CD4-positive, CD25-positive, alpha-beta regulatory T cell (primary cell): ENCODE measurements around the gene STXBP1. TPM values are rescaled to one million over a fixed set of nuclear protein-coding genes. Genes with fewer than 3 reads are reported as not detected.
"Not testable (repeated sequence)": the region's sequence is repeated elsewhere in the genome, so short reads cannot be mapped to it uniquely, and the experiment has no call there.

Experiments
- ATAC-seq, 2 donors: fragments of 150-1000 bp; cut with Tn5 transposase; one replicate each; pipeline ENCODE4 v1.10.0; 2021; ENCODE audit warnings: low read depth in 2 of 2, moderate number of reproducible peaks in 2 of 2, moderate library complexity in 1 of 2
- DNase-seq, 3 donors: peaks; one replicate each; pipeline versions ENCODE4 v3.0.0 to v3.0.0-alpha.2; 2012 to 2022; ENCODE audit warnings: mixed read lengths in 1 of 3
- H3K27ac ChIP-seq: one replicate; pipeline ENCODE4 v1.7.0; 2013; ENCODE audit warnings: mild to moderate bottlenecking, low read length; ENCODE audit not compliant: insufficient read depth, poor library complexity, severe bottlenecking
- H3K27me3 ChIP-seq: one replicate; pipeline ENCODE4 v1.7.0; 2013; ENCODE audit warnings: low read length; ENCODE audit not compliant: control insufficient read depth, insufficient read depth
- H3K36me3 ChIP-seq: one replicate; pipeline ENCODE4 v1.7.0; 2013; ENCODE audit warnings: mild to moderate bottlenecking, low read length, moderate library complexity; ENCODE audit not compliant: control insufficient read depth, insufficient read depth
- H3K4me1 ChIP-seq: 2 replicates; pipeline ENCODE4 v1.7.0; 2013; ENCODE audit warnings: mild to moderate bottlenecking, low read length; ENCODE audit not compliant: insufficient read depth, control insufficient read depth, poor library complexity, severe bottlenecking
- H3K4me3 ChIP-seq: one replicate; pipeline ENCODE4 v1.7.0; 2013; ENCODE audit warnings: low read depth, mild to moderate bottlenecking, low read length, moderate library complexity
- H3K9me3 ChIP-seq, 2 experiments: 1 replicate in 1 of 2; 2 replicates in 1 of 2; pipeline ENCODE4 v1.7.0; 2013; ENCODE audit warnings: low read length in 2 of 2, mild to moderate bottlenecking in 1 of 2, moderate library complexity in 1 of 2; ENCODE audit not compliant: control insufficient read depth in 2 of 2
- H3K27ac Mint-ChIP-seq, 3 donors: one replicate each; pipeline ENCODE4 v1.8.0; 2020 to 2022; ENCODE audit warnings: mild to moderate bottlenecking in 3 of 3, mixed read lengths in 3 of 3, moderate library complexity in 2 of 3
- H3K27me3 Mint-ChIP-seq: one replicate; pipeline ENCODE4 v1.8.0; 2022; ENCODE audit warnings: mild to moderate bottlenecking, mixed read lengths
- H3K36me3 Mint-ChIP-seq: one replicate; pipeline ENCODE4 v1.8.0; 2020; ENCODE audit warnings: mixed read lengths
- H3K4me1 Mint-ChIP-seq, 4 donors: one replicate each; pipeline ENCODE4 v1.8.0; 2020 to 2022; ENCODE audit warnings: mixed read lengths in 4 of 4, mild to moderate bottlenecking in 1 of 4
- H3K4me3 Mint-ChIP-seq, 4 donors: one replicate each; pipeline ENCODE4 v1.8.0; 2020 to 2022; ENCODE audit warnings: mild to moderate bottlenecking in 4 of 4, mixed read lengths in 4 of 4, moderate library complexity in 3 of 4
- H3K9me3 Mint-ChIP-seq, 7 donors: one replicate each; pipeline ENCODE4 v1.8.0; 2020 to 2022; ENCODE audit warnings: mixed read lengths in 7 of 7, mild to moderate bottlenecking in 3 of 7, moderate library complexity in 2 of 7
- polyA plus RNA-seq, 4 donors: library from polyadenylated mRNA; unstranded; fragments of 300-500 nt; fragmentation: Illumina TruSeq; gene quantifications; one replicate each; pipeline ENCODE4 v1.2.3, GENCODE V29; 2021
- total RNA-seq: library from RNA; stranded (reverse); gene quantifications from one replicate; pipeline ENCODE4 v1.2.3, GENCODE V29; 2022

Gene STXBP1
- total and polyA plus RNA-seq, 5 donors from 2014 or later = 0.07 to 1.3 (median 0.26) TPM

GRCh38 chr9:127580366-127580765, 31.7 kb upstream of the STXBP1 start:
- no peaks in the 10 kb centered on the region for H3K36me3 ChIP-seq
- H3K4me3 ChIP-seq = no peak overlapping the region
- ATAC-seq = no peak
- DNase-seq = no peak
- H3K9me3 Mint-ChIP-seq = no peaks in the 10 kb centered on the region
- H3K27ac Mint-ChIP-seq = no peak overlapping the region
- H3K9me3 ChIP-seq = no peaks in the 10 kb centered on the region
- no peak overlapping the region for H3K4me3 Mint-ChIP-seq
- no peak overlapping the region for H3K27ac ChIP-seq
- peaks cover 13% of the 10 kb centered on the region for H3K4me1 ChIP-seq
- no peaks in the 10 kb centered on the region for H3K27me3 ChIP-seq
- H3K4me1 Mint-ChIP-seq = peaks cover 0 to 19% (median 10%) of the 10 kb centered on the region in 4 donors
- peaks cover 8% of the 10 kb centered on the region for H3K27me3 Mint-ChIP-seq
- H3K36me3 Mint-ChIP-seq = no peaks in the 10 kb centered on the region

GRCh38 chr9:127580879-127581475, 31.1 kb upstream of the STXBP1 start:
- Histone ChIP-seq H3K27ac (no peak overlapping the region), H3K36me3 (no peaks in the 10 kb centered on the region), H3K4me3 (no peak overlapping the region), H3K9me3 (no peaks in the 10 kb centered on the region), H3K27me3 (no peaks in the 10 kb centered on the region), H3K4me1 (peaks cover 13% of the 10 kb centered on the region)
- ATAC-seq = no peak
- H3K36me3 Mint-ChIP-seq = no peaks in the 10 kb centered on the region
- H3K9me3 Mint-ChIP-seq = no peaks in the 10 kb centered on the region
- no peak overlapping the region for H3K4me3 Mint-ChIP-seq
- H3K4me1 Mint-ChIP-seq = peaks cover 0 to 19% (median 10%) of the 10 kb centered on the region in 4 donors
- H3K27me3 Mint-ChIP-seq = peaks cover 8% of the 10 kb centered on the region
- H3K27ac Mint-ChIP-seq = no peak overlapping the region
- no peak for DNase-seq

GRCh38 chr9:127584474-127584805, 27.6 kb upstream of the STXBP1 start:
- H3K27me3 ChIP-seq, H3K4me1 ChIP-seq, H3K27ac ChIP-seq, DNase-seq, H3K9me3 ChIP-seq, H3K9me3 Mint-ChIP-seq, H3K4me3 Mint-ChIP-seq, H3K36me3 Mint-ChIP-seq, H3K4me1 Mint-ChIP-seq, ATAC-seq, H3K36me3 ChIP-seq, H3K27ac Mint-ChIP-seq, H3K4me3 ChIP-seq: not testable (repeated sequence)
- peaks cover 18% of the 10 kb centered on the region for H3K27me3 Mint-ChIP-seq

GRCh38 chr9:127585161-127585819, 26.8 kb upstream of the STXBP1 start:
- Mint-ChIP-seq H3K27me3 (peaks cover 27% of the 10 kb centered on the region), H3K36me3 (no peaks in the 10 kb centered on the region), H3K9me3 (peaks cover 0 to 2% (median 0%) of the 10 kb centered on the region in 7 donors), H3K4me1 (peaks cover 0 to 6% (median 3%) of the 10 kb centered on the region in 4 donors), H3K27ac (no peak overlapping the region), H3K4me3 (no peak overlapping the region)
- no peak for DNase-seq
- H3K27ac ChIP-seq = no peak overlapping the region
- no peaks in the 10 kb centered on the region for H3K4me1 ChIP-seq
- H3K4me3 ChIP-seq = no peak overlapping the region
- H3K36me3 ChIP-seq = no peaks in the 10 kb centered on the region
- no peak for ATAC-seq
- H3K9me3 ChIP-seq = no peaks in the 10 kb centered on the region
- peaks cover 8% of the 10 kb centered on the region for H3K27me3 ChIP-seq

- no peak overlapping the region for H3K4me3 Mint-ChIP-seq
- DNase-seq = no peak
Observed at GRCh38 chr9:127586096-127586495, 26.0 kb upstream of the STXBP1 start.

GRCh38 chr9:127586537-127586936, 25.5 kb upstream of the STXBP1 start:
- ATAC-seq (peak; percentile 52 to 64), DNase-seq (peak; percentile 43 to 69 (median 53))
- Mint-ChIP-seq H3K27ac (no peak overlapping the region), H3K27me3 (peaks cover 30% of the 10 kb centered on the region), H3K4me1 (peaks cover 0 to 4% (median 1%) of the 10 kb centered on the region in 4 donors), H3K9me3 (peaks cover 0 to 2% (median 0%) of the 10 kb centered on the region in 7 donors), H3K36me3 (no peaks in the 10 kb centered on the region), H3K4me3 (no peak overlapping the region)
- Histone ChIP-seq H3K4me3 (no peak overlapping the region), H3K36me3 (no peaks in the 10 kb centered on the region), H3K9me3 (no peaks in the 10 kb centered on the region), H3K27ac (no peak overlapping the region), H3K27me3 (peaks cover 8% of the 10 kb centered on the region), H3K4me1 (no peaks in the 10 kb centered on the region)

More at GRCh38 chr9:127586096-127586495, 26.0 kb upstream of the STXBP1 start:
- H3K4me3 ChIP-seq = no peak overlapping the region
- Mint-ChIP-seq H3K9me3 (peaks cover 0 to 2% (median 0%) of the 10 kb centered on the region in 7 donors), H3K27me3 (peaks cover 30% of the 10 kb centered on the region), H3K27ac (no peak overlapping the region), H3K4me1 (peaks cover 0 to 4% (median 1%) of the 10 kb centered on the region in 4 donors), H3K36me3 (no peaks in the 10 kb centered on the region)
- H3K36me3 ChIP-seq = no peaks in the 10 kb centered on the region
- H3K9me3 ChIP-seq = no peaks in the 10 kb centered on the region
- H3K27me3 ChIP-seq = peaks cover 8% of the 10 kb centered on the region
- no peaks in the 10 kb centered on the region for H3K4me1 ChIP-seq
- no peak overlapping the region for H3K27ac ChIP-seq
- ATAC-seq = peak in 1 of 2 donors; percentile 12

- H3K4me3 Mint-ChIP-seq = no peak overlapping the region
- Histone ChIP-seq H3K27me3 (peaks cover 8% of the 10 kb centered on the region), H3K27ac (no peak overlapping the region), H3K36me3 (no peaks in the 10 kb centered on the region), H3K4me1 (no peaks in the 10 kb centered on the region), H3K4me3 (no peak overlapping the region), H3K9me3 (no peaks in the 10 kb centered on the region)
- ATAC-seq (no peak), DNase-seq (no peak)
- peaks cover 0 to 4% (median 1%) of the 10 kb centered on the region in 4 donors for H3K4me1 Mint-ChIP-seq
- H3K9me3 Mint-ChIP-seq = peaks cover 0 to 2% (median 0%) of the 10 kb centered on the region in 7 donors
- H3K27ac Mint-ChIP-seq = no peak overlapping the region
- peaks cover 26% of the 10 kb centered on the region for H3K27me3 Mint-ChIP-seq
- no peaks in the 10 kb centered on the region for H3K36me3 Mint-ChIP-seq
Observed at GRCh38 chr9:127587966-127588365, 24.1 kb upstream of the STXBP1 start.
